DMS 273 (cell line): ENCODE results near the gene SEC24D.

ENCODE experiments used
- DNase-seq: peaks from one replicate; lab custom pipeline; 2025; ENCODE audit not compliant: unreplicated experiment; lab: John Stamatoyannopoulos, UW

Gene SEC24D

DNA sequence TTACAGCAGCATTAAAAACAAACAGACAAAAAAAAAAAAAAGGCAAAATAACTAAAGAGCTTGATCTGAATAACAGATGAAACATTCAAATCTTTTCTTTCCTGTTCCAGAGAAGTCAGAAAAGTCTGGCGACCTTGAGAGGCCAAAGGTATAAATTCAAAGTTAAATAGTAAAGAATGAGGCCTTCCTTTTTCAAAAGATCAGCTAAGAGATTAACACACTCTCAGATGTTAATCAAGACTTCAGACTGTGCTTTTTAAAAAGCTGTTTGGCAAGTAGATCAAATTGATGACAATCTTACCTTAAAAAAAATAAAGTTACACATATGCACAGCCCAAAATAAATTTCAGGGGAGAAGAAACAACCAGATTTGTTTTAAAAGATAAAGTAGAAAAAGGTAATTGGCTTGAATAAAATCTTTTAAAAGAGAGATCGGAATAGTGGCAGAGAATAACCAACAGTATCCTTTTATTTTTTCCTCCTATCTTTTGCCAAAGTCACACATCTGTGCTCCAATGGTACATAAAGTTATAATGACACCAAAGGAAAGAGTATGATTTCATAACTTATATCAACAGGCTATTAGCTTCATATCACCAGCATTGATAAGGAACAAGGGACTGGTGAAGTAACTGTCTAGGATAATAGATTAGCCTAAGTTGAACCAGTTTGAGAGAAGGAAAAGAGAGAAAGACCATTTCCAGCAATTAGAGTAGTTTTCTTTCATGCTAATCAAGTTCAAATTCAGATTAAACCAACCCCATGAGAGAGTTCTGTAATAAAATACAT, 80.3 kb downstream of the SEC24D start:
- no peak for DNase-seq

DNA sequence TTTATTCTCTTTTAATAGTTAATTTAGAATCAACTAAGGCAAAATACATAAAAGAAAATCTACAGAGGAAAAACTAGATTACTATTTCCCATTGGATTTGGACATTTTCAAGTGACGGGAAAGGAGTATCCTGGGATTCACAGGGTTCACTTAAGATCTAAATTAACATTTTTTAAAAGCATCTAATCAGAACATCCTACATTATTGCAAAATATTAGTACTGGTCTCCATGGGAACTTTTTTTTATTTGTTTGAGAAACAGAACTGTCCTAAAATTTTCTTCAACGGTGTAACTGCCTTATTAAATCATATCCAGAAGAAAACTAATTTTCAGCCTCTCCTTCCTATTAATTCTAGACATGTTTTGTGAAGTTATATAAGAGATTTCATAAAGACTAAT, 81.0 kb downstream of the SEC24D start:
- DNase-seq: no peak

DNA sequence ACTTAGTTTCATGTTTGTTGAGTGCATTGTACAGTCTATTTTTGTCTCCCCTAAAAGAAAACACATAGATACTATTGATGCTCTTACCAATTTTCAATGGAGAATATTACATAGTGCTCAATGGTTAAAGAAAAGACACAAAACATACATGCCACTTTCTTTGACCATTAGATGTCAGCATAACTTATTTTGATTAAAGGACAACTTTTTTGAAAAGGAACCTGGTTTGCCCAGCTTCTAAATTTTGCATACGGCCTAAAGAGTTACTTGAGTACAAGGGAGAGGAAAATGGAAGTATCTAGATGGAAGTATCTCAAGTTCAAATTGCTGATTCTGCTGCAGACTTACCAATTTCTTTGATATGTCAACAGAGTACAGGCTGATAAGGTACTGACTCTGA, 82.2 kb downstream of the SEC24D start:
- DNase-seq: no peak

- no peak for DNase-seq
These were observed 82.8 kb downstream of the SEC24D start for GRCh38 chr4:118753096-118753495.

DNA sequence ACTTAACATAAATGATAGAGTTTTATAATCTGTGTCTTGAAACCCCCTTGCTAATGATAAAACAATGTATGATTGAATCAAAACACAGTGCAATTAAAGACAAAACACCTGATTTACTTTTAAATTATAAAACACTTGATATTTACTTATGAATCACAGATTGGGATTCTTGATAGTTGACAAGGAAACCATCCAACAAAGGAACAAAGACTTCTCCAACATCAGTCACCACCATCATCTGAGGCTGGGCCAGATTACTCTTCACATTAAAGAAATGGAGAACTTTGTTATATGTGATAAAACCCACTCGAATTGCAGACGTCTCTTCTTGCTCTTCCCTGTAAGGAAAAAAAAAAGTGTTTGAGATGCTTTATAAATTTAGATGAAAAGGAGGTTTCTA, 83.4 kb downstream of the SEC24D start:
- DNase-seq: no peak

- no peak for DNase-seq
These were observed 84.2 kb downstream of the SEC24D start for GRCh38 chr4:118751629-118752323.

GRCh38 chr4:118749347-118749988, 86.5 kb downstream of the SEC24D start:
- no peak for DNase-seq

DNA sequence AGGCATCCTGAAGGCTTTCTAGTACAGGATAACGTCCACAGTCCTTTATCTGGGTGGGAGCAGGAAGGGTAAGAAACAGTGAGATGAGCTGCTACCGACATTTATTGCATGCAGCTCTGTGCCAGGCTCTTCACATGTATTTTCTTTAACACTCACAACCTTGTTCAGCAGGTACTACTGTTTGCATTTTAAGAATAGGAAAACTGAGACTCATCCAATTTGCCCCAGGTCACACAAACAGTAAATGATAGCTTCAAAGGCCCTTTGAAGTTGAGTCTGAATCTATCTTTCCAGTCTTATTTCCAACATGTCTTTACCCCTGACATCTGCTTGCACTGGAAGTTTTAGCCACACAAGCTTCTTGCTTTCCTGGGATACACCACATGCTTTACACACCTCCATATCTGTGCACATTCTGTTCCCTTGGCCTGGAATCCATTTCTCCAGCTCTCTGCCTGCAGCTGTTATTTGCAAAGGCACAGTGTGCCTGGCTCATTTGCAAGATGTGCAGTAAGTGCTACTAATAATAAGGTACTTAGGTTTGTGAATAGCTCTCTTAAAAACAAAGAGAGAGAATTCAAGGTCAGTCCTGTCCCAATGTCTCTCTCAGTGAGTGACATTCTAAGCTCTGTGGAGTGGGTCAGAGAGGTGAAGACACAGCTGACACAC, 89.5 kb downstream of the SEC24D start:
- no peak for DNase-seq

GRCh38 chr4:118745357-118745756, 90.6 kb downstream of the SEC24D start:
- DNase-seq: no peak

DNA sequence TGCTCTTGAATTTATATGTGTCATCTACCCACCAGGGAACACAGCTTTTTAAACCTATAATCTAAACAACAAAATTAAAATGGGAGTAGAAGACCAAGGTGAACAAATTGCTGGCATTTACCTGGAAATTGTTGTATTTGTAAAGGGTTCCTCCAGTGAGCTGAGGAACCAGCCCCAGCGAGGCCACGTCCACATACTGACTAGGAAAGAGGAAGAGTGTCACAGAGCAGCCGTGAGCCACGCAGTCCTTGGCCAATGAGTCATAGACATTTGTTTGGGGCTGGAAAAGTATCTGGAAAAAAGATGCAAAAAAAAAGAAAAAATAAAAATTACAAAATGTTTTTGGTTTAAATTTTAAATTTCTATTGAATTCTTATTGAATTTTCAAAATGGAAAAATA, 92.1 kb downstream of the SEC24D start:
- DNase-seq: no peak

GRCh38 chr4:118742050-118742449, 93.9 kb downstream of the SEC24D start:
- DNase-seq: no peak

GRCh38 chr4:118741301-118741855, 94.5 kb downstream of the SEC24D start:
- DNase-seq: no peak

DNA sequence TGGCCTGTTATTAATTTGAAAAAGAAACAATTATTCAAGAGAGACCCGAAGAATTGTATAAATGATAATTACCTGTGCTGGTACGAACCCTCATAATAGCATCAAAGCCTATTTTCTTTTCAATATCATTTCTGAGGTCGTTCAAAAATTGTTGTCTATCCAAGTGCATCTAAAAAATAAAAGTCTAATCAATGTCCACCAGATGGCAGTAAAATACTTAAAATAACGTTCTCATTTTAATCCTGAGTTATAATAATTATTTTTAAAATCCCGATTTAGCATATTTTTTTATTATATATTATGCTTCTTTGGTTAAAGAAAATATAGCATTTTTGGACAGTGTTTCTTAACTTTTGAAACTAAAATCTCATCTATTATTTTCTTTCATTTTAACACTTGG, 95.1 kb downstream of the SEC24D start:
- DNase-seq: peak; percentile 38

DNA sequence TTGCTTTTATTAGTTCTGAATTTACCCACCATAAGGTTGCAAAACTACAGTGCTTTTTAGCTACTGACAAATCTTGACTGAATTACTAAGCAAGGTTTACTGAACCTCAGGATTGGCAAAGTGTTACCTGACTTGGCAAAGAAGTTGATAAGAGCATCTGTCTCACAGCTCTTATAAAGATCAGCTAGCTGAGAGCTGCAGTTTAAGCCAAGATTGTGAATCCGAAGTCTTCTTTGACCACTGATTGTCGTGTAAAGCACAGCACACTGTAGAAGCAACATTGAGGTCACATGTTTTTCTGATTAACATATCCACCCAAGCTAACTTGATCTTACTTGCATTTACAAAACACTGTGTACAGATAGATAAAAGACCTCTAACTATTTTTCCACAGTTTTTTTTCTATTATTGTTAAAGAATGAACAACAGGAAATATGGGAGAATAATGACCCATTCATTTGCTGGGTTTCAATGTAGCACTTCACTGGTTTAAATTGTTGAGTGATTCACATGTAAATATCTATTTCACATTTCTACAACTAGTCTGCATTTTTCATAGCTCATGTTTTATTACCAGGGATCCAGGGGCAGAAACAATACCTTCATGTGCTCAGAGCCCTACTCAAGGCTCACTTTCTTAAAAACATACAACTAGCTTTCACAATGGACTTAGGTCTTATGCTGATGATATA, 96.8 kb downstream of the SEC24D start:
- DNase-seq: no peak

DNA sequence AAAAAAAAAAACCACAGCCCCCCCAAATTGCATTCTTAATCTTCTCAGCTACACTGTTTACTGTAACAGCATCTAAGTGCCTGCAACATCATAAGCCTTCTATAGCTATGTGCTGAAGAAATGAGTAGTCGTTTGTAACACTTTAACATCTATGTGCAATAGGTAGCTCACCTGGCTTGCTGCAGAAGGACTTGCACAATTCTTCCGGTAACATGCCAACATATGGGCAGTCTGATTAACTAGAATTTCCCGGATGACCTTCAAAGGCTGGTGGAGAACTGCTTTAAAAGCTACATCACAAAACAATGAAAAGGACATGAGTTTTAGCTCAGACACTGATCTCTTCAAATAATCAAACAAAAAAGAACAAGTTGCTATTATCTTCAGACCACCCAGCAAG, 97.8 kb downstream of the SEC24D start:
- no peak for DNase-seq

- DNase-seq: no peak
These were observed 99.0 kb downstream of the SEC24D start for GRCh38 chr4:118736900-118737299.

- DNase-seq: no peak
These were observed 101.3 kb downstream of the SEC24D start for GRCh38 chr4:118734491-118735205.

DNA sequence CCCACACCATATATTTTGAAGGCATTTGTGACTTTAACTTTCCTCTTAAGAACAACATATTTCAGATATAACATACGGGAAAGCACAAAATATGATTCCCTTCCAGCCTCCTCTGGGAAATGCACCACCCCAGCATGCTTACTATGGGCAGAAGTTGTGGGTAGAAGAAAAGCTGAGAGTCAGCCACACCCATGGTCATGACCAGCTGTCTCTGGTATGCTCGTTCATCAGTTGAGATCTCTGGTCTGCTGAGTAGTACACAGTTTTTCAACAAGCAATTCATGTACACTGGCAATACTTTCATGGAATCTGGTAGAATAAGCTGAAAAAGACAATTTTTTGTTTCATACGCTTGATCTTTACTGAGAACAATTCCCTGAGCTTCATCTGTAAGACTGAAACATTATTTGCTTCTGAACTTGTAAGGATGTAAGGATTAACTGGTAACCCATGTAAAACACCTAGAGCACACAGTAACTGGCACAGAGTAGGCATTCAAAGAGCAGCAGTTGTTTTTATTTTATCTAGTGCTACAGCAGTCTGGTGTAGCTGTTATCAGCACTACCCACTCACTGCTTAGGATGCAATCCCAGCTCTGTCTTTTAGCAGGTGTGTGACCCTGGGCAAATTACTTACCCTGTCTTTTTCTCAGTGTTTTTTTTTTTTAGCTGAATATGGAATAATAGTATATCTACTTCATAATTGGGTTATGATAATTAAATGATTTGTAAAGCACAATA, 103.2 kb downstream of the SEC24D start:
- DNase-seq: no peak

DNA sequence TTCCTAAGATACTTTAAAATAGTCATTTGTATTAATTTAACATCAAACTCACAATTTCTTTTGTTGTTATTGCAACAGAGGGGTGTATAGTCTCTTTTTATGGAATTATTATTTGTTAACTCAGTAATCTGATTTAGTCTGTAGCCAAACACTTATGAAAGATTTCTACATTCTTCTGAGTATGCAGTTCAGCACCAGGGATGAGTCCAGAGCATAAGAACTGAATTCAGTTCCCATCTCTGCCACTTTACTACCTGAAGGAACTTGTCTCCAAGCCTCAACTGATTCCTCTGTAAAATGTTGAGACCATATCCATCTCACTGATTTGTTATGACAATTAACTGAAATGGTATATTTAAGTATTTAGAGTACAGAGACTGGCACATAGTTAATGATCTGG, 105.2 kb downstream of the SEC24D start:
- DNase-seq: no peak
